ENCODE data around the gene TMEM184C.

TMEM184C gene

GRCh38 chr4:147586032-147586431, 31.2 kb upstream of the TMEM184C start:
- no peaks in the 10 kb centered on the region for H3K4me1 ChIP-seq (ENCODE audit: control insufficient read depth in 1 of 2, insufficient read depth in 1 of 2, low read depth in 1 of 2, low read length in 1 of 2)
- no peak for TF ChIP-seq CTCF (IDR thresholded peaks at IDR 0.05)
- H3K36me3 ChIP-seq, result no peaks in the 10 kb centered on the region
- no peaks in the 10 kb centered on the region for H3K27me3 ChIP-seq
- H3K4me3 ChIP-seq (ENCODE audit: low read depth in 1 of 2, low read length in 1 of 2), result no peak overlapping the region
- H3K27ac ChIP-seq, result no peak overlapping the region
- H3K9me3 ChIP-seq, result no peaks in the 10 kb centered on the region

DNA sequence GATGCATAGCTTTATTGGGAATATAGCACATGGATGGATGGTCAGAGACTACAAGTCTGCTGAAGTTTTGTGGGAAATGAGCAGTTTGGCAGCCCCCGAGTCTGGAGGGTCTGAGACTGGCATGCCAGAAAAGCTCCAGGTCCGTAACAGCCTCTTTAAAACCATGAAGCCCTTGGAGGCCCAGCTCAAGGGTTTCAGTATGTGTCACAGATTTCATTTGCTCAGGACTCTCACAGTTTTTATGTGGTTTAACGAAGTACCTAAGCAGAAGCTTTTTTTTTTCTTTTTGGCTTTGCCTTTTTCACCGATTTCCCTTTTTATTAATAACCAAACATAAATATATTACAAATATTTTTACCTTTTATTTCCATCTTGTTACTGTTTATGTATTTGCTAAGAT, 30.6 kb upstream of the TMEM184C start:
- TF ChIP-seq CTCF (IDR thresholded peaks at IDR 0.05), result no peak
- Histone ChIP-seq H3K36me3 (no peaks in the 10 kb centered on the region), H3K4me1 (ENCODE audit: control insufficient read depth in 1 of 2, insufficient read depth in 1 of 2, low read depth in 1 of 2, low read length in 1 of 2) (no peaks in the 10 kb centered on the region), H3K27ac (no peak overlapping the region), H3K27me3 (no peaks in the 10 kb centered on the region), H3K9me3 (no peaks in the 10 kb centered on the region), H3K4me3 (ENCODE audit: low read depth in 1 of 2, low read length in 1 of 2) (no peak overlapping the region)

DNA sequence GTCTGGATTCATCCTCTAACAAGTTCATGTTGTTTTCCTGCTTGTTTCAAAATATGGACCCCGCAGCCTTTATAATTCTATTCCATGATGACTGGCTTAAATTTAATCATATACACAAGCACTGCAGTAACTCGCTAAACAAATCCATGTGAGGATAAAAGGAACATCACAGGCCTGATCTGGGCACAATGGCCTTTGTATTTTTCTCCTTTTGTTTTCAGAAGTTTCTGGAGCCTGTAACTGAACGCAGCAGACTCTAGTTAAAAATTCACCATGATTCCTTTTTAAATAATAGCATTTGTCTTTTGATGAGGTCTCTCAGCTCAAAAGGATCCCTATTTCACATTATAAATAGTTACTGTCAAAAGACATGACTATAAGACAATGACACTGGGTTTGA, 30.2 kb upstream of the TMEM184C start:
- Histone ChIP-seq H3K27ac (no peak overlapping the region), H3K36me3 (no peaks in the 10 kb centered on the region), H3K4me3 (ENCODE audit: low read depth in 1 of 2, low read length in 1 of 2) (no peak overlapping the region), H3K4me1 (ENCODE audit: control insufficient read depth in 1 of 2, insufficient read depth in 1 of 2, low read depth in 1 of 2, low read length in 1 of 2) (no peaks in the 10 kb centered on the region), H3K9me3 (no peaks in the 10 kb centered on the region), H3K27me3 (no peaks in the 10 kb centered on the region)
- no peak for TF ChIP-seq CTCF (IDR thresholded peaks at IDR 0.05)

GRCh38 chr4:147589586-147589985, 27.6 kb upstream of the TMEM184C start:
- TF ChIP-seq CTCF (IDR thresholded peaks at IDR 0.05), result no peak
- Histone ChIP-seq H3K9me3 (no peaks in the 10 kb centered on the region), H3K27me3 (peaks cover 17% of the 10 kb centered on the region), H3K4me3 (ENCODE audit: low read depth in 1 of 2, low read length in 1 of 2) (no peak overlapping the region), H3K27ac (no peak overlapping the region), H3K36me3 (no peaks in the 10 kb centered on the region), H3K4me1 (ENCODE audit: control insufficient read depth in 1 of 2, insufficient read depth in 1 of 2, low read depth in 1 of 2, low read length in 1 of 2) (no peaks in the 10 kb centered on the region)

DNA sequence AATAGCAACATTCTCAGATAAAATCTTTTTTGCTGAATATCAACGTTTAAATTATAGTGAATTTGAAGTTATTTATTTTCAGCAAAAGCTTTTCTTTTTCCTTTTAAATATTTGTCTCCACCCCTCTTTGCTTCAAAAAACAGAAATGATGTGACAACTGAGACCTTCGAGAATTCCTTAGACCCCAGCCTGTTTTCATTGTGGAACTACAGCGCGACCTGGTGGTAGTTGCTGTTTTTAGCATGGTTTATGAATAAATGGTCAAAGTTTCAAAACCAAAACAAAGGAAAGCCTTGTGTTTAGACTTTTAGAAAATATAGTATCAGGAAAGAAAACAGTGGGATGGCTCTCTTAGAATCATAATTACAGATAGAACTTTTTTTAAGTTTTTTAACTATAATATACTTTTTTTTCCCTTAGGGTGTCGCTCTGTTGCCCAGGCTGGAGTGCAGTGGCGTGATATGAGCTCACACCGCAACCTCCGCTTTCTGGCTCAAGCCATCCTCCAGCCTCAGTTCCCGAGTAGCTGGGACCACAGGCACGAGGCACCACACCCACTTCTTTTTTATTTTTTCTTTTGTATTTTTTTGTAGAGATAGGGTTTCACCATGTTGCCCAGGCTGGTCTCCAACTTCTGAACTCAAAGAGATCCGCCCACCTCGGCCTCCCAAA, 26.8 kb upstream of the TMEM184C start:
- TF ChIP-seq CTCF (IDR thresholded peaks at IDR 0.05), result no peak
- H3K27me3 ChIP-seq, result peaks cover 19% of the 10 kb centered on the region
- no peaks in the 10 kb centered on the region for H3K4me1 ChIP-seq (ENCODE audit: control insufficient read depth in 1 of 2, insufficient read depth in 1 of 2, low read depth in 1 of 2, low read length in 1 of 2)
- H3K36me3 ChIP-seq, result no peaks in the 10 kb centered on the region
- no peak overlapping the region for H3K27ac ChIP-seq
- H3K4me3 ChIP-seq (ENCODE audit: low read depth in 1 of 2, low read length in 1 of 2), result no peak overlapping the region
- H3K9me3 ChIP-seq, result no peaks in the 10 kb centered on the region

All from neutrophil (primary cell).